Stimulated activated CD8-positive, alpha-beta memory T cell treated with anti-CD3 and anti-CD28 coated beads, Interleukin-12 subunit alpha, Interleukin-12 subunit beta, amount 100 ng/mL, for 24 hours (primary cell): Measurements from ENCODE around the gene CERT1.

Experiments used
- DNase-seq: peaks from one replicate; pipeline ENCODE4 v3.0.0-alpha.2; 2020; ENCODE audit errors: extremely low read depth

CERT1 gene

GRCh38 chr5:75473463-75473862 is 38.0 kb downstream of the CERT1 start:
- DNase-seq, result no peak

- no peak for DNase-seq
These were observed 38.5 kb downstream of the CERT1 start for GRCh38 chr5:75472973-75473372.

- no peak for DNase-seq
These were observed 40.2 kb downstream of the CERT1 start for GRCh38 chr5:75471193-75471592.

- no peak for DNase-seq
These were observed 42.4 kb downstream of the CERT1 start for GRCh38 chr5:75469017-75469416.

GRCh38 chr5:75468593-75468992 is 42.8 kb downstream of the CERT1 start:
- no peak for DNase-seq

- no peak for DNase-seq
These were observed 45.3 kb downstream of the CERT1 start for GRCh38 chr5:75466006-75466716.

GRCh38 chr5:75465480-75465879 is 45.9 kb downstream of the CERT1 start:
- no peak for DNase-seq

- no peak for DNase-seq
These were observed 47.7 kb downstream of the CERT1 start for GRCh38 chr5:75463726-75464125.

GRCh38 chr5:75461679-75462078 is 49.8 kb downstream of the CERT1 start:
- DNase-seq, result no peak

- no peak for DNase-seq
These were observed 50.4 kb downstream of the CERT1 start for GRCh38 chr5:75460942-75461610.

- no peak for DNase-seq
These were observed 50.9 kb downstream of the CERT1 start for GRCh38 chr5:75460532-75460931.

GRCh38 chr5:75457691-75458090 is 53.7 kb downstream of the CERT1 start:
- DNase-seq, result no peak

- DNase-seq, result no peak
These were observed 54.3 kb downstream of the CERT1 start for GRCh38 chr5:75457161-75457560.

GRCh38 chr5:75450069-75450468 is 61.4 kb downstream of the CERT1 start:
- DNase-seq, result no peak

- DNase-seq, result no peak
These were observed 65.4 kb downstream of the CERT1 start for GRCh38 chr5:75446068-75446467.

GRCh38 chr5:75441560-75441959 is 69.9 kb downstream of the CERT1 start:
- DNase-seq, result no peak

GRCh38 chr5:75439276-75439675 is 72.2 kb downstream of the CERT1 start:
- no peak for DNase-seq

- no peak for DNase-seq
These were observed 72.7 kb downstream of the CERT1 start for GRCh38 chr5:75438722-75439121.

GRCh38 chr5:75435096-75435495 is 76.3 kb downstream of the CERT1 start:
- DNase-seq, result no peak

GRCh38 chr5:75433814-75434506 is 77.5 kb downstream of the CERT1 start:
- DNase-seq, result no peak

- DNase-seq, result no peak
These were observed 97.2 kb downstream of the CERT1 start for GRCh38 chr5:75414241-75414640.

- no peak for DNase-seq
These were observed 99.1 kb downstream of the CERT1 start for GRCh38 chr5:75412111-75412990.
